HEK293 (cell line): ENCODE data around the gene PIGO.

Source experiments
- GLI4 ChIP-seq: fragments of 450-650 bp; formaldehyde crosslinking; IDR thresholded peaks from 2 replicates; pipeline ENCODE4 v1.5.1; 2016; ENCODE audit warnings: missing biosample characterization, missing genetic modification characterization
- GLIS1 ChIP-seq: fragments of 450-650 bp; formaldehyde crosslinking; IDR thresholded peaks from 2 replicates; pipeline ENCODE4 v1.5.1; 2016; ENCODE audit warnings: missing biosample characterization, missing genetic modification characterization
- HOXC10 ChIP-seq: sonication (generic); formaldehyde crosslinking; IDR thresholded peaks from 2 replicates; pipeline ENCODE4 v1.8.1; 2023; ENCODE audit warnings: mild to moderate bottlenecking, missing genetic modification reagents
- KLF1 ChIP-seq: fragments of 450-650 bp; formaldehyde crosslinking; IDR thresholded peaks from 2 replicates; pipeline ENCODE4 v1.5.1; 2016; ENCODE audit warnings: missing biosample characterization, missing genetic modification characterization
- KLF8 ChIP-seq: fragments of 450-650 bp; formaldehyde crosslinking; IDR thresholded peaks from 2 replicates; pipeline ENCODE4 v1.5.1; 2016; ENCODE audit warnings: missing biosample characterization, missing genetic modification characterization
- MYNN ChIP-seq: fragments of 450-650 bp; formaldehyde crosslinking; IDR thresholded peaks from 2 replicates; pipeline ENCODE4 v1.5.1; 2016; ENCODE audit warnings: missing biosample characterization, missing genetic modification characterization, borderline replicate concordance
- PRDM1 ChIP-seq: fragments of 450-650 bp; formaldehyde crosslinking; IDR thresholded peaks from 2 replicates; pipeline ENCODE4; 2016; ENCODE audit warnings: missing biosample characterization, missing genetic modification characterization
- PRDM4 ChIP-seq: fragments of 450-650 bp; formaldehyde crosslinking; IDR thresholded peaks from 2 replicates; pipeline ENCODE4 v1.5.1; 2017; ENCODE audit warnings: missing biosample characterization, missing genetic modification characterization
- PRDM6 ChIP-seq: fragments of 450-650 bp; formaldehyde crosslinking; IDR thresholded peaks from 2 replicates; pipeline ENCODE4 v1.5.1; 2017; ENCODE audit warnings: missing biosample characterization, missing genetic modification characterization
- REST ChIP-seq: fragments of 450-650 bp; formaldehyde crosslinking; IDR thresholded peaks from 2 replicates; pipeline ENCODE4 v1.5.1; 2016; ENCODE audit warnings: missing biosample characterization, missing genetic modification characterization
- ZBTB8A ChIP-seq: fragments of 450-650 bp; formaldehyde crosslinking; IDR thresholded peaks from 2 replicates; pipeline ENCODE4 v1.5.1; 2016; ENCODE audit warnings: missing biosample characterization, missing genetic modification characterization
- ZFHX2 ChIP-seq: fragments of 450-650 bp; formaldehyde crosslinking; conservative IDR thresholded peaks from 2 replicates; pipeline ENCODE4 v1.5.1; 2016; ENCODE audit warnings: missing biosample characterization, missing genetic modification characterization
- ZFP3 ChIP-seq: fragments of 450-650 bp; formaldehyde crosslinking; IDR thresholded peaks from 2 replicates; pipeline ENCODE4 v1.5.1; 2016; ENCODE audit warnings: low read depth, missing biosample characterization, missing genetic modification characterization
- ZIC2 ChIP-seq: fragments of 450-650 bp; formaldehyde crosslinking; IDR thresholded peaks from 2 replicates; pipeline ENCODE4 v1.5.1; 2016; ENCODE audit warnings: missing biosample characterization, missing genetic modification characterization
- ZNF112 ChIP-seq: fragments of 450-650 bp; formaldehyde crosslinking; IDR thresholded peaks from 2 replicates; pipeline ENCODE4 v1.5.0; 2017; ENCODE audit warnings: missing biosample characterization, missing genetic modification characterization
- ZNF146 ChIP-seq: fragments of 450-650 bp; formaldehyde crosslinking; IDR thresholded peaks from 2 replicates; pipeline ENCODE4 v1.5.1; 2016; ENCODE audit warnings: missing biosample characterization, missing genetic modification characterization
- ZNF2 ChIP-seq: fragments of 450-650 bp; formaldehyde crosslinking; IDR thresholded peaks from 2 replicates; pipeline ENCODE4 v1.5.1; 2016; ENCODE audit warnings: missing biosample characterization, missing genetic modification characterization
- ZNF214 ChIP-seq: fragments of 450-650 bp; formaldehyde crosslinking; IDR thresholded peaks from 2 replicates; pipeline ENCODE4 v1.5.1; 2017; ENCODE audit warnings: missing biosample characterization, mild to moderate bottlenecking, missing genetic modification characterization, borderline replicate concordance
- ZNF221 ChIP-seq: fragments of 450-650 bp; formaldehyde crosslinking; IDR thresholded peaks from 2 replicates; pipeline ENCODE4 v1.5.1; 2017; ENCODE audit warnings: missing biosample characterization, missing genetic modification characterization, borderline replicate concordance
- ZNF23 ChIP-seq: fragments of 450-650 bp; formaldehyde crosslinking; IDR thresholded peaks from 2 replicates; pipeline ENCODE4 v1.5.1; 2016; ENCODE audit warnings: missing biosample characterization, missing genetic modification characterization, borderline replicate concordance
- ZNF266 ChIP-seq: fragments of 450-650 bp; formaldehyde crosslinking; IDR thresholded peaks from 2 replicates; pipeline ENCODE4 v1.5.1; 2016; ENCODE audit warnings: missing biosample characterization, missing genetic modification characterization, low read depth
- ZNF292 ChIP-seq: fragments of 450-650 bp; formaldehyde crosslinking; IDR thresholded peaks from 2 replicates; pipeline ENCODE4 v1.5.1; 2016; ENCODE audit warnings: low read depth, missing biosample characterization, missing genetic modification characterization, borderline replicate concordance
- ZNF404 ChIP-seq: fragments of 450-650 bp; formaldehyde crosslinking; IDR thresholded peaks from 2 replicates; pipeline ENCODE4 v1.5.1; 2017; ENCODE audit warnings: missing biosample characterization, missing genetic modification characterization
- ZNF416 ChIP-seq: fragments of 450-650 bp; formaldehyde crosslinking; IDR thresholded peaks from 2 replicates; pipeline ENCODE4 v1.5.1; 2016; ENCODE audit warnings: missing biosample characterization, missing genetic modification characterization
- ZNF449 ChIP-seq: fragments of 450-650 bp; formaldehyde crosslinking; IDR thresholded peaks from 2 replicates; pipeline ENCODE4 v1.5.1; 2017; ENCODE audit warnings: missing biosample characterization, mild to moderate bottlenecking, missing genetic modification characterization, moderate library complexity
- ZNF473 ChIP-seq: fragments of 450-650 bp; formaldehyde crosslinking; IDR thresholded peaks from 2 replicates; pipeline ENCODE4 v1.5.1; 2017; ENCODE audit warnings: missing biosample characterization, missing genetic modification characterization
- ZNF501 ChIP-seq: fragments of 450-650 bp; formaldehyde crosslinking; IDR thresholded peaks from 2 replicates; pipeline ENCODE4 v1.5.1; 2016; ENCODE audit warnings: missing biosample characterization, missing genetic modification characterization
- ZNF544 ChIP-seq: fragments of 450-650 bp; formaldehyde crosslinking; IDR thresholded peaks from 2 replicates; pipeline ENCODE4 v1.5.0; 2017; ENCODE audit warnings: missing biosample characterization, missing genetic modification characterization
- ZNF561 ChIP-seq: fragments of 450-650 bp; IDR thresholded peaks from 2 replicates; pipeline ENCODE4 v1.5.1; 2018; ENCODE audit warnings: missing biosample characterization, missing genetic modification characterization, borderline replicate concordance
- ZNF571 ChIP-seq: fragments of 450-650 bp; formaldehyde crosslinking; IDR thresholded peaks from 2 replicates; pipeline ENCODE4 v1.5.0; 2017; ENCODE audit warnings: missing biosample characterization, missing genetic modification characterization
- ZNF621 ChIP-seq: fragments of 450-650 bp; formaldehyde crosslinking; IDR thresholded peaks from 2 replicates; pipeline ENCODE4 v1.5.1; 2017; ENCODE audit warnings: missing biosample characterization, missing genetic modification characterization
- ZNF777 ChIP-seq: fragments of 450-650 bp; formaldehyde crosslinking; IDR thresholded peaks from 2 replicates; pipeline ENCODE4 v1.5.1; 2017; ENCODE audit warnings: missing biosample characterization, missing genetic modification characterization, borderline replicate concordance
- ZSCAN23 ChIP-seq: fragments of 450-650 bp; formaldehyde crosslinking; IDR thresholded peaks from 2 replicates; pipeline ENCODE4 v1.5.1; 2016; ENCODE audit warnings: missing biosample characterization, missing genetic modification characterization

Gene PIGO

GRCh38 chr9:35115680-35116538 is 19.5 kb upstream of the PIGO start, which contains the start of gene ATOSB (continued):
- TF ChIP-seq ZBTB8A (tag by site-specific recombination) (no peak), ZNF416 (tag by site-specific recombination) (no peak), PRDM4 (tag by site-specific recombination) (no peak), ZSCAN23 (tag by site-specific recombination) (no peak), ZFP3 (tag by site-specific recombination) (no peak), ZNF473 (tag by site-specific recombination) (no peak), ZNF404 (tag by site-specific recombination) (no peak), KLF8 (tag by site-specific recombination) (peak; percentile 83), HOXC10 (no peak), ZNF571 (no peak), MYNN (tag by site-specific recombination) (no peak), ZNF501 (tag by site-specific recombination) (no peak), ZNF221 (tag by site-specific recombination) (no peak), GLIS1 (tag by site-specific recombination) (no peak; the same call in 1 of the 2 replicates), GLI4 (tag by site-specific recombination) (no peak), PRDM6 (tag by site-specific recombination) (no peak), KLF1 (no peak; the same call in none of the 2 replicates), ZNF292 (tag by site-specific recombination) (no peak), ZNF449 (tag by site-specific recombination) (no peak), ZNF214 (tag by site-specific recombination) (no peak), ZNF146 (tag by site-specific recombination) (no peak), ZNF112 (tag by site-specific recombination) (no peak), PRDM1 (0 out of 2 replicates have a peak, but pooled peaks have one; percentile 32), ZNF266 (no peak), REST (tag by site-specific recombination) (no peak), ZNF544 (no peak), ZNF2 (tag by site-specific recombination) (no peak), ZNF777 (no peak), ZIC2 (no peak), ZNF621 (tag by site-specific recombination) (no peak), ZNF561 (tag by site-specific recombination) (no peak), ZFHX2 (peak; percentile 76), ZNF23 (no peak)
